ENCODE measurements around the gene SPOCK1.

Gene SPOCK1

GRCh38 chr5:137275083-137275482 is 224.0 kb downstream of the SPOCK1 start:
- peaks cover 12% of the 10 kb centered on the region for H3K27me3 Mint-ChIP-seq (ENCODE audit: low read depth, poor library complexity)
- H3K9me3 Mint-ChIP-seq = no peaks in the 10 kb centered on the region
- H3K36me3 Mint-ChIP-seq (ENCODE audit: low read depth) = no peaks in the 10 kb centered on the region
- H3K4me3 Mint-ChIP-seq = no peak overlapping the region
- TF ChIP-seq CTCF (IDR thresholded peaks at IDR 0.05) = no peak
- H3K27ac Mint-ChIP-seq = no peak overlapping the region
- no peak for DNase-seq
- H3K4me1 Mint-ChIP-seq = peaks cover 7% of the 10 kb centered on the region

GRCh38 chr5:137273511-137273910 is 225.6 kb downstream of the SPOCK1 start:
- H3K27ac Mint-ChIP-seq = no peak overlapping the region
- peaks cover 9% of the 10 kb centered on the region for H3K27me3 Mint-ChIP-seq (ENCODE audit: low read depth, poor library complexity)
- no peak for TF ChIP-seq CTCF (IDR thresholded peaks at IDR 0.05)
- no peak for DNase-seq
- H3K4me3 Mint-ChIP-seq = no peak overlapping the region
- no peaks in the 10 kb centered on the region for H3K36me3 Mint-ChIP-seq (ENCODE audit: low read depth)
- peaks cover 14% of the 10 kb centered on the region for H3K4me1 Mint-ChIP-seq
- no peaks in the 10 kb centered on the region for H3K9me3 Mint-ChIP-seq

- no peaks in the 10 kb centered on the region for H3K9me3 Mint-ChIP-seq
- TF ChIP-seq CTCF (IDR thresholded peaks at IDR 0.05) = no peak
- no peak for DNase-seq
- H3K27me3 Mint-ChIP-seq (ENCODE audit: low read depth, poor library complexity) = peaks cover 8% of the 10 kb centered on the region
- no peaks in the 10 kb centered on the region for H3K36me3 Mint-ChIP-seq (ENCODE audit: low read depth)
- no peak overlapping the region for H3K4me3 Mint-ChIP-seq
- peaks cover 21% of the 10 kb centered on the region for H3K4me1 Mint-ChIP-seq
- no peak overlapping the region for H3K27ac Mint-ChIP-seq
Measured at GRCh38 chr5:137272831-137273230, 226.3 kb downstream of the SPOCK1 start.

GRCh38 chr5:137269946-137270345 is 229.2 kb downstream of the SPOCK1 start:
- no peaks in the 10 kb centered on the region for H3K36me3 Mint-ChIP-seq (ENCODE audit: low read depth)
- no peak for TF ChIP-seq CTCF (IDR thresholded peaks at IDR 0.05)
- no peaks in the 10 kb centered on the region for H3K27me3 Mint-ChIP-seq (ENCODE audit: low read depth, poor library complexity)
- no peak for DNase-seq
- H3K9me3 Mint-ChIP-seq = no peaks in the 10 kb centered on the region
- H3K27ac Mint-ChIP-seq = no peak overlapping the region
- H3K4me1 Mint-ChIP-seq = peaks cover 49% of the 10 kb centered on the region
- H3K4me3 Mint-ChIP-seq = no peak overlapping the region

- Mint-ChIP-seq H3K27ac (no peak overlapping the region), H3K9me3 (no peaks in the 10 kb centered on the region), H3K4me3 (no peak overlapping the region), H3K4me1 (peaks cover 56% of the 10 kb centered on the region), H3K36me3 (ENCODE audit: low read depth) (no peaks in the 10 kb centered on the region), H3K27me3 (ENCODE audit: low read depth, poor library complexity) (no peaks in the 10 kb centered on the region)
- TF ChIP-seq CTCF (IDR thresholded peaks at IDR 0.05) = no peak
- peak; percentile 8 for DNase-seq
Measured at GRCh38 chr5:137269274-137269673, 229.9 kb downstream of the SPOCK1 start.

- TF ChIP-seq CTCF (IDR thresholded peaks at IDR 0.05) = no peak
- H3K27me3 Mint-ChIP-seq (ENCODE audit: low read depth, poor library complexity) = no peaks in the 10 kb centered on the region
- no peak for DNase-seq
- H3K9me3 Mint-ChIP-seq = no peaks in the 10 kb centered on the region
- H3K27ac Mint-ChIP-seq = no peak overlapping the region
- no peak overlapping the region for H3K4me3 Mint-ChIP-seq
- H3K36me3 Mint-ChIP-seq (ENCODE audit: low read depth) = no peaks in the 10 kb centered on the region
- H3K4me1 Mint-ChIP-seq = peaks cover 58% of the 10 kb centered on the region
Measured at GRCh38 chr5:137268646-137269045, 230.5 kb downstream of the SPOCK1 start.

Data from nephron progenitor cell (in vitro differentiated cells).